ENCODE measurements around the gene TBC1D16. TPM values are rescaled to one million over a fixed set of nuclear protein-coding genes. Genes with fewer than 3 reads are reported as not detected.
"Not testable (repeated sequence)": the region's sequence is repeated elsewhere in the genome, so short reads cannot be mapped to it uniquely, and the experiment has no call there.

Gene TBC1D16
- total RNA-seq, 2 donors from 2014 or later, result 45.9 to 52.1 TPM

- no peak overlapping the region for H3K27ac ChIP-seq
- no peaks in the 10 kb centered on the region for H3K9me3 ChIP-seq
- H3K4me1 ChIP-seq (ENCODE audit: control insufficient read depth in 1 of 2, low read depth in 2 of 2), result no peaks in the 10 kb centered on the region
- H3K4me3 ChIP-seq, result no peak overlapping the region
- peaks cover 3% of the 10 kb centered on the region for H3K27me3 ChIP-seq (replicated peaks; ENCODE audit: insufficient read depth)
- DNase-seq (ENCODE audit: low spot score) (no peak), ATAC-seq (ENCODE audit: insufficient number of reproducible peaks, low FRiP score, low read depth) (no peak)
- TF ChIP-seq CTCF (IDR thresholded peaks at IDR 0.05), result no peak
- no peaks in the 10 kb centered on the region for H3K36me3 ChIP-seq
Observed at GRCh38 chr17:79904865-79905264, 130.8 kb downstream of the TBC1D16 start.

- DNase-seq (ENCODE audit: low spot score) (no peak), ATAC-seq (ENCODE audit: insufficient number of reproducible peaks, low FRiP score, low read depth) (no peak)
- Histone ChIP-seq H3K27me3 (replicated peaks; ENCODE audit: insufficient read depth) (no peaks in the 10 kb centered on the region), H3K27ac (no peak overlapping the region), H3K9me3 (no peaks in the 10 kb centered on the region), H3K4me1 (ENCODE audit: control insufficient read depth in 1 of 2, low read depth in 2 of 2) (no peaks in the 10 kb centered on the region), H3K4me3 (no peak overlapping the region), H3K36me3 (no peaks in the 10 kb centered on the region)
- no peak for TF ChIP-seq CTCF (IDR thresholded peaks at IDR 0.05)
Observed at GRCh38 chr17:79902146-79902791, 133.4 kb downstream of the TBC1D16 start.

- Histone ChIP-seq H3K27me3 (replicated peaks; ENCODE audit: insufficient read depth) (no peaks in the 10 kb centered on the region), H3K27ac (no peak overlapping the region), H3K4me1 (ENCODE audit: control insufficient read depth in 1 of 2, low read depth in 2 of 2) (no peaks in the 10 kb centered on the region), H3K36me3 (no peaks in the 10 kb centered on the region), H3K9me3 (no peaks in the 10 kb centered on the region), H3K4me3 (no peak overlapping the region)
- DNase-seq (ENCODE audit: low spot score) (no peak), ATAC-seq (ENCODE audit: insufficient number of reproducible peaks, low FRiP score, low read depth) (no peak)
- TF ChIP-seq CTCF (IDR thresholded peaks at IDR 0.05), result no peak
Observed at GRCh38 chr17:79901131-79901530, 134.5 kb downstream of the TBC1D16 start.

- H3K36me3 ChIP-seq, result no peaks in the 10 kb centered on the region
- H3K27ac ChIP-seq, result no peak overlapping the region
- H3K4me1 ChIP-seq (ENCODE audit: control insufficient read depth in 1 of 2, low read depth in 2 of 2), result no peaks in the 10 kb centered on the region
- no peaks in the 10 kb centered on the region for H3K27me3 ChIP-seq (replicated peaks; ENCODE audit: insufficient read depth)
- no peak for TF ChIP-seq CTCF (IDR thresholded peaks at IDR 0.05)
- DNase-seq (ENCODE audit: low spot score) (no peak), ATAC-seq (ENCODE audit: insufficient number of reproducible peaks, low FRiP score, low read depth) (no peak)
- H3K4me3 ChIP-seq, result no peak overlapping the region
- H3K9me3 ChIP-seq, result no peaks in the 10 kb centered on the region
Observed at GRCh38 chr17:79899584-79899983, 136.1 kb downstream of the TBC1D16 start.

- ATAC-seq (ENCODE audit: insufficient number of reproducible peaks, low FRiP score, low read depth), result no peak
- H3K4me3 ChIP-seq, result no peak overlapping the region
- no peaks in the 10 kb centered on the region for H3K9me3 ChIP-seq
- DNase-seq (ENCODE audit: low spot score), result no peak
- no peaks in the 10 kb centered on the region for H3K36me3 ChIP-seq
- no peak for TF ChIP-seq CTCF (IDR thresholded peaks at IDR 0.05)
- H3K27ac ChIP-seq, result no peak overlapping the region
- no peaks in the 10 kb centered on the region for H3K27me3 ChIP-seq (replicated peaks; ENCODE audit: insufficient read depth)
- no peaks in the 10 kb centered on the region for H3K4me1 ChIP-seq (ENCODE audit: control insufficient read depth in 1 of 2, low read depth in 2 of 2)
Observed at GRCh38 chr17:79897243-79898063, 138.2 kb downstream of the TBC1D16 start.

- not testable (repeated sequence) for DNase-seq (ENCODE audit: low spot score); H3K27me3 ChIP-seq (replicated peaks; ENCODE audit: insufficient read depth); H3K4me3 ChIP-seq; ATAC-seq (ENCODE audit: insufficient number of reproducible peaks, low FRiP score, low read depth); H3K9me3 ChIP-seq; H3K36me3 ChIP-seq; H3K27ac ChIP-seq; H3K4me1 ChIP-seq (ENCODE audit: control insufficient read depth in 1 of 2, low read depth in 2 of 2)
Observed at GRCh38 chr17:79893457-79893856, 142.2 kb downstream of the TBC1D16 start.

Measured in thoracic aorta (tissue), 2 donors.